Epithelial cell of prostate (primary cell): ENCODE measurements around the gene CHRM3.

Experiments
- DNase-seq: peaks from one replicate; pipeline ENCODE4 v3.0.0-alpha.2; 2011; ENCODE audit warnings: low read depth, low spot score
- H3K27ac ChIP-seq: fragments of 450-650 bp; 2 replicates; pipeline ENCODE4 v1.5.1; 2017; ENCODE audit warnings: mild to moderate bottlenecking

Gene CHRM3

DNA sequence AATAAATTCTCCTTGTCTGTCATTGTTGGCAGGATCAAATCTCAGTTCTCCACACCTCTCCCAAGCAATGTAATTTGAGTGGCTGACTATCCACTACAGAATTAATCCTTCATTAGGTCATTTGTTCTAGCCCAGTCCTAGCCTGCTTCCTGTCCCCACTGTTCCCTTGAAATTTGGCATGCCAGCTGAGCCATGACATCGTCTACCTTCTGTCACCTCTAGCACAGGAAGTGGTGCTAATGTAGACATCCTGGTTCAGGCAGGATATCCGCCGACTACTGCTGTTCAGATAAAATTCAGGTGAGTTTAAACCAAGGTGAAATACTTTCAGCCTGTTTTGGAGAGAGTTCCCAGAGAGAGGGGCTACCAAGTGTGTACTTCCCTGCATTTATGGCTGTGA is 5.9 kb downstream of the CHRM3 start:
- DNase-seq, result no peak
- H3K27ac ChIP-seq, result no peak overlapping the region

DNA sequence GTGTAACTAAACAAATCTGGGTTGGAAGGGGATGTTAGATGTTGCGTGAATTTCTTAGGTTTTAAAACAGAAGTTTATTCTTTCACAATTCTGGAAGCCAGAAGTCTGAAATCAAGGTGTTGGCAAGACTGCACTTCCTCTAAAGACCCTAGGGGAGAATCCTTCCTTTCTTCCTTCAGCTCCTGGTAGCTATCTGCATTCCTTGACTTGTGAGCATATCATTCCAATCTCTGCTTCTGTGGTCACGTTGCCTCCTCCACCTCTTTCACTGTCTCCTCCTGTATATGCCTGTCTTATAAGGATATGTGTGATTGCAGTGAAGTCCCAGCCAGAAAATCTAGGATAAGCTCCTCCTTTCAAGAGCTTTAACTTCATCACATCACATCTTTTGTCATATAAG is 7.7 kb downstream of the CHRM3 start:
- DNase-seq, result no peak

DNA sequence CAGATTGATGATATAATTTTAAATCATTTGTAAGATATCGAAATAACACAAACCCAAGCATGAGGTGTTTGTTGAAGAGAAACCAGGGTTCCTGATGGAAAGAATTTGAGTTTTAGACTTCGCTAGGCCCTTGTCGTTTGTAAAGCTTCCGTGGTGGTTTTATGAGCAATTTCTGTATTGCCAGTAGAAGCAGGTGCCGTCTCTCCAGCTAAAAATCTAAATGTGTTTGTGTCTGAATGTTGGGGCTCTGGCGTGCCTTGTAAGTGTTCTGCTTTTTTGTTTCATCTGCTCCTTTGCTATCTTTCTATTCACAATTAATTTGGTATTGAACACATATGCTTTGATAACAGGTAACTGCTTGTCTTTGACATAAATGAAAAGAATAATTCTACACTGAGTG is 27.5 kb downstream of the CHRM3 start:
- DNase-seq, result no peak
- no peak overlapping the region for H3K27ac ChIP-seq

More for the DNA sequence above, 7.7 kb downstream of the CHRM3 start:
- no peak overlapping the region for H3K27ac ChIP-seq

DNA sequence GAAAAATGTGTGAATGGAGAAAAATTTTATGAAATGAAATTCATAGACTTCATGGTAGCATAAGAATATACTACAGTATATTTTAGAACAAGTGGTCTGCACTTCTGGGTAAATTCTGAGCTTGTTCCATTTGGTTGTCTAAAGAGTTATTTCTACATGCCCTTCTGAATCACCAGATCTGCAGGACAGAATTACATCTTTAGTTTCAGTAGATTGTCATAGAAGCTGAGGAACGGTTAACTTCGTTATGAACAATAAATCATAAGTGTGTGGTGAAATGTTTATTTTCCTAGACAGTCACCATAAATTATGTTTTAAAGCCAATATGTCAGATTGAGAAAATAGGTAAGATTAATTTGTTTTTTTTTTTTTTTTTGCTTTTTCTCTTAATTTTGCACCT is 30.9 kb downstream of the CHRM3 start:
- DNase-seq, result no peak
- no peak overlapping the region for H3K27ac ChIP-seq

DNA sequence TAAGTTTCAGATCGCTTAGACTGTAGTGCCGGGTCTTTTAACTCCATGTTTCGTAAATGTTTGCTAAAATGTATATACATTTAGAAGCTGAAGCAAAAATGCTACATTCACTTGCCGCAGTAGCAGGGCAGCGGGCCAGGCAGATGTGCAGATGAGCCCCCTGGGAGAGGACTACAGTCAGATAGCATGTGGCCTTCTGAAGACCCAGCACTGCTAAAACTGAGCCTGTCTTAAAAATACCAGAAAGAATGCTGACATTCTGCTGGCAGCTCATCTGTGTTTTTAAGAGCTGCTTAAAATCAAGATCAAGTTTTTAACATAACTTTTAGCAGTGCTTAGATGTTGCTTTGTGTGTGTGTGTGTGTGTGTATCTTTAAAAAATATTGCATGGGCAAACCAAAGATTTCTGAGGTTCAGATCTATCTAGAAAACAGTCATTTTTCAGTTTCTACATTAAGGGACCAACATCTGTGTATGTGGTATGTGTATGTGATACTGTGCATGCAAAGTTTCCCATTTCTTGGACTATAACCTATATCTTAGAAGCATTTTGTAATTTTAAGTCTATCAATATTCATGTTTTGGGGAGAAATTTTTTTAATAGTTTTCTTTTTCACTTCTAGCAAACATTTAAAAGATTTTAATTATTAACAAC is 31.7 kb downstream of the CHRM3 start:
- DNase-seq, result no peak
- no peak overlapping the region for H3K27ac ChIP-seq

DNA sequence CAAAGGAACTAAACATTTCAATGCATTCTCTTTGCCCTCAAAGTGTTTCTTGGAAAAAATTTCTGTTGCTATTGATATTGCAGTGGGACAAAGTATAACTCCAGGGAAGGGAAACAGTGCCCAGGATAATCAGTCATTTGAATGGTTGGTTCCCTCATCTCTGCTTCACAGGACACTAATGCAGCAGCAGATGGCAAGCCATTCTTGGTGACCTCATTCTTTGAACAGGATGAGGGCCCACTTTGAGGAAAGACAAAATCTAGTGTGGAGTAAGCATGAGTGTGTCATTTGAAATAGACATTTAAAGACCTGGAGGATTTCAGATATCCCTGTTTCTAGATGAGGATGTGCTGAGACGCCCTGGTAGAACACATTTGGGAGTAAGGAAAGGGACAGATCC is 32.3 kb downstream of the CHRM3 start:
- H3K27ac ChIP-seq, result no peak overlapping the region
- no peak for DNase-seq

DNA sequence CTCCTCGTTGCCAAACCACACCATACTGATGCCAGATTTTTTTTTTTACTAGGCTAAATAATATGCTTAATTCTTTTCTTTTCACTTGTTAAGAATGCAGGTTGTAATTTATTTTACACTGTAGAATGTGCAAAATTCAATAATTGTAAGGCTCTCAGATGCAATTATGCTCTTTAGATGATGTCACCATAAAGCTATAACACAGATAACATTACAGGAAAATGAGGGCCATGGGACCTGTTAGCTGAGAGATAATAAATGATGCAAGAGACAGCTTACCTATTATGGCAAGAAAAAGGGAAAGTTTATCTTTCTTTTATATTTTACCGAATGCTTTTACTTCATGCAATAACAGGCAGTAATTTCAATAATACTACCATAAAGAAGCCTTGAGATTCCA is 35.4 kb downstream of the CHRM3 start:
- DNase-seq, result no peak
- H3K27ac ChIP-seq, result no peak overlapping the region

DNA sequence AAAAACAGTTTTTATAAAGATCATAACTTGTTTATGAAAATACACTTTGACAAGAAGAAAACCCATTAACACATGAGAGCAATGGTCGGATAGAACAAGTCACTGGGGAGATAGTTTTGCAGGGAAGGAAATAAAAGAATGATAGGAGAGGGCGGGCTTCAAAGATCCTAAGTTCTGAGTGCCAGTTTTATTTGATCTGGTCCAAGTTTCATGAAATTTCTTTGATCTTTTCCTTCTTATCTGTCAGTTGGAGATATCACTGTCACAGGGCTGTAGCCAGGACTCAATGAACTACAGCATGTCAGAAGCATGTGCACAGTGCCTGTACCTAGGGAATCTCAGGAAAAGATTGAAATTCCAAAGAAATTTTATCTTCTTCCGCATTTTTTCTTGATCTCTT is 36.5 kb downstream of the CHRM3 start:
- no peak for DNase-seq
- H3K27ac ChIP-seq, result no peak overlapping the region

DNA sequence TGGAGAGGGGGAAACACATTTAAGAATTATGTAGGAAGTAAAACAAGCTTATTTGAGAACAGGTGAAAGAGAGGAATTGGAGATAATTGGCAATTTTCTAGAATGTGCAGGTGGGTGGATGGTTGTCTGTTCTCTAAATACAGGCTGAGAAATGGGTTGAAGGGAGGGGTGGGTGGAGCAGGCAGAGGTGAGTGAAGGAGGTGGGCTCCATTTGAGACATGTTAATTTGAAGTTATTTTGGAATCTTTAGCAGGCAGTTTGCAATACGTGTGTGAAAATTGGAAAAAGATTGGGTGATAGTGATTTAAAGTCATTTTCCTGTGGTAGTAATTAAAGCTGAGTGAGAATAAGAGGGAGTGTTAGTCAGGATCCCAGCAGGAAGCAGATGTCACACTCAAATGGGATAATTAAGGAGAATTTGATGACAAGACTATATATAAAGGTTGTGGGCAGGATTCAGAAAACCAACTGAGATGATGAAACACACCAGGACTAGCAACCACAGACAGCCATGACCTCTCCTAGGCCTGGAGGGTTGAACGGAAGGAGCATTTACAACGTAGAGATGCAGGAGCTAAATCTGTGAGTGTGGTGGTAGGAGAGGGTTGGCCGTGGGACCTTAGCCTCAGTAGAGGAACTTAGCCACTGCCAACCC is 40.6 kb downstream of the CHRM3 start:
- no peak for DNase-seq
- no peak overlapping the region for H3K27ac ChIP-seq

DNA sequence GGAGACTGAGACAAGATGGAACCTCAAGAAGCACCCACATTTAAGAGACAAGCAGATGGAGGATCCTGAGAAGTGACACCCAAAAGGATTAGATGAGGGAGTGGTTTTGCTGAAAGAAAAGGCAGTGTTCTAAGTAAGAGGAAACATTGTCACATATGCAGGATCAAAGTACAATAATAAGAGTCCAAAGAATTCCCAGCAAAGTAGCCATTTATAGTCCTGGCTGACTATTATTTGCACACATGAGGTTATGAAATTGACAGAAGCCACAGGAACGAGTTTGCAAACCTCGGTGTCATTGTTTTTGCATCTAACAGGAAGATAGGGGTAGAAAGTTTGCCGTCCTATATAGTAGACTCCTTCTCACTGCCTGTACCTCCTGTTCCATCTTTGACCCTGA is 41.3 kb downstream of the CHRM3 start:
- DNase-seq, result no peak
- H3K27ac ChIP-seq, result no peak overlapping the region

DNA sequence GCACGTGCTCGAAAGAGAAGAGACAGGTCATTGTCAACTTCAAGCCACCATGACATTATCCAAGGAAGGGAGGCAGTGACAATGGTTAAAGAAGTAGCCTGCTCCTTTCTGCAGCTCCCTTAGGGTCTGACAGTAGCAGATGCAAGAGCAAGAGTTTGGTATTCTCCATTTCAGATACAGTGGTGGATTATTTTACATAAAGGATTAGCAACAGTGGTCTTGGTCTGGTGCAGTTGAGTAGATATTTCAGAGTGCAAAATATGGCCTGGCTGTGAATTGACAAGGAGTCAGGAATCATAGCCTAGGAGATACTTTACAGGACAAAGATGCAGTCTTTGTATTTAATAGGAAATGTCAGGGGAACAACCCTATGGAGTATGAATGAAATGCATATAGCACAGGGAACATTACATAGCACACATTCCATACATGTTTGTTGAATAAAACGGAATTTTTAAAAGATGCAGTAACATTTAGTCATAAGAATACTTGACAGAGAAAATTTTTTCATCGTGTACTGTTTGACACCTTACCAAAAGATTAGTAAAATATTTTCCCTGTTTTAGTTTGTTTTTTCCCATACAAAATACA is 41.8 kb downstream of the CHRM3 start:
- H3K27ac ChIP-seq, result no peak overlapping the region
- DNase-seq, result no peak

DNA sequence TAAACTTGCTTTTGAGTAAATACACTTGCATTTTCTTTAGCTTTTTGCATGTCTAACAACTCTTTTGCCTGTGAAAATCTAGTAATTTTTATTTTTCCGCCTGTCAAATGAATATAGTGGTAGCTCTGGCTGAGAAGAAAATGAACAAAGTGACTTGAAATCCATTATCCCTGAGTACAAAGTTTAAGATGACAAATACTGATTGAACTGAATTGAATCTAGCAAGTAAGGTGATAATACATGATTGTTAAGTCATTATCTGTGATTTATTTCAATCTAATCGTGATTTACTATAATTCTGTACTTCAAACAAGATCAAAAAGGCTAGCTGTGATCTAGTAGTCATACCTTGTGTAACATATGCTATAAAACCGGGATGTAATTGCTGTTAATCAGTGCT is 42.8 kb downstream of the CHRM3 start:
- H3K27ac ChIP-seq, result no peak overlapping the region
- no peak for DNase-seq

DNA sequence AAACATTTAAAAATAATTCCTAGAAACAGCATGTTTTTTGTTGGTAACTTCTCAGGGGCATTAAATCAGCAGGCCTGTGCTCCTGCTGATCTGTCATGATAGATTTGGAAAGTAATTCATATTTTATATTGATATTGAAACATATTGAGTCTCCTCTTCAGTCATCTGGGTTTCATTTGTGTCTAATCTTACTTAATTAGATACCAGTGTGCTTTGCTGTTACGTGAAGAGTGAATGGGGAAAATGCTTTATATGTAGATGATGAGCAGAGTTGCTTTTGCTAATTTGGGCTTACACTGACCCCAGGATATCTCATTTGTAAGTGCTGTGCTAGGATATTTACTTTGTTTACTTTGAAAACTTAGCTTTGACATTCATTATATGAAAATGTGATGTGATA is 45.9 kb downstream of the CHRM3 start:
- no peak for DNase-seq
- no peak overlapping the region for H3K27ac ChIP-seq

DNA sequence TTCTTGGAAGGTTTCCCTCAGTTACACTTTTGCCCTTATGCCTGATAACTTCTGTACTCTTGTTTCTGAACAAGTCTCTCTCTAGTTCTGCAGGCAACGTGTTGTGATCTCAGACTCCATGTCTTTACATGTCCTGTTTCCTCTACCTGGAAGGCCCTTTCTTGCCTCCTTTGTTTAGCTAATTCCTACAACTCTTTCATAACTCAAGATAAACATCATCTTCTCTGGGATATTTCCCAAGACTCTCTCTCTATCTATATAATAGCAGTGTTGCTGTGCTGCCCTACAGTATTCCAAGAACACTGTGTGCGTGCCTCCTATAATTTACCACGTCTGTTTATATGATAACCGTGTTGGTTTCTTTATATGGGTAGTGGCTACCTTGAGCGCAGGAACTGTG is 47.8 kb downstream of the CHRM3 start:
- peak; percentile 16 for DNase-seq
- H3K27ac ChIP-seq, result no peak overlapping the region
